GM12865 (cell line): ENCODE measurements around the gene KRT36.

ENCODE experiments used
- DNase-seq: peaks from one replicate; pipeline ENCODE4 v3.0.0; 2010; ENCODE audit warnings: low read depth
- H3K4me3 ChIP-seq: 2 replicates; pipeline ENCODE4 v1.5.1; 2011; ENCODE audit warnings: mild to moderate bottlenecking, low read depth, low read length, control low read depth
- CTCF ChIP-seq: IDR thresholded peaks from 2 replicates; pipeline ENCODE4 v1.5.1; 2011; ENCODE audit warnings: low read length, control low read depth, low read depth, inconsistent platforms; ENCODE audit not compliant: insufficient read depth; ENCODE audit errors: missing control alignments

KRT36 gene

GRCh38 chr17:41529491-41529915, 39.8 kb upstream of the KRT36 start:
- TF ChIP-seq CTCF: no peak
- H3K4me3 ChIP-seq: no peak overlapping the region

GRCh38 chr17:41528959-41529353, 39.2 kb upstream of the KRT36 start:
- no peak for TF ChIP-seq CTCF
- no peak overlapping the region for H3K4me3 ChIP-seq
- DNase-seq: no peak

More at GRCh38 chr17:41529491-41529915, 39.8 kb upstream of the KRT36 start:
- DNase-seq: no peak

DNA sequence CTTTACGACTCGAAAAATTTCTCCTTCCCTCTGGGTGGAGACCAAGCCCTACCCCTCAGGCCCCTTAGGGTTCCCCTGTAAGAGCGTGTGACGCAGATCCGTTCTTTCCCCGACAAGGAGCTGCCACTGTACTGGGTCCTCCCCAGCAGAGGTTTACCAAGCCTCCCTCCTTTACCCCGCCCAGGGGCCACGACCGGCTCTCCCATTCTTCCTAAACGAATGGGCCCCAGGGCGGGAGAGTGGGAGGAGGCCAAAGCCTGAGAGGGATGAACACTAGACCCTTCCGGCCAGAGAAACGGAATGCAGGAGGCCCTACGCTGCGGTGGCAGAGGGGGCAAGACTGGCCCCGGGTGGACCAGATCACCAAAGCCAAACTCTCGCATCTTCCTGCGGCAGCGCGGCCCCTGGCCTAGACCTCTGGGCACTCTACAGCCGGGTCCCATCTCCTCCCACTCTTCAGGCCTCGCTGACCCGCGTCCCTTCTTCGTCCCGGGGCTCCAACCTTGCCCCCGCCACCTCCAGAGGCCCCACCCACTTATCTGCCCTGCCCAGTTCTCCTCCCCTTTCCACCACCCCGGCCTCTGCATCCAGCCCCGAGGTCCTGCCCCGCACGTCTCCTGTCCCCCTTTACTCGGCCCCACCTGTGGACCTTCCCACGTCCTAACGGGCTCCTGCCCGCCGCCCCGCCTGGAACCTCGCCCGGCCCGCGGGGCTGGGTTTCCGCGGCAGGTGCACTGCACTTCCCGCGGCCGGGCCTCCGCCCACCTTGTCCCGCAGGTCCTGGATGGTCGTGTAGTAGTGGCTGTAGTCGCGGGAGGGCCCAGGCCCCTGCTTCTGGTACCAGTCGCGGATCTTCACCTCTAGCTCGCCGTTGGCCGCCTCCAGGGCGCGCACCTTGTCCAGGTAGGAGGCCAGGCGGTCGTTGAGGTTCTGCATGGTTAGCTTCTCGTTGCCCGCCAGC, 37.6 kb upstream of the KRT36 start:
- no peak overlapping the region for H3K4me3 ChIP-seq
- no peak for DNase-seq
- TF ChIP-seq CTCF: no peak

- no peak overlapping the region for H3K4me3 ChIP-seq
- TF ChIP-seq CTCF: no peak
- no peak for DNase-seq
These were observed 34.6 kb upstream of the KRT36 start for GRCh38 chr17:41524261-41524660.

DNA sequence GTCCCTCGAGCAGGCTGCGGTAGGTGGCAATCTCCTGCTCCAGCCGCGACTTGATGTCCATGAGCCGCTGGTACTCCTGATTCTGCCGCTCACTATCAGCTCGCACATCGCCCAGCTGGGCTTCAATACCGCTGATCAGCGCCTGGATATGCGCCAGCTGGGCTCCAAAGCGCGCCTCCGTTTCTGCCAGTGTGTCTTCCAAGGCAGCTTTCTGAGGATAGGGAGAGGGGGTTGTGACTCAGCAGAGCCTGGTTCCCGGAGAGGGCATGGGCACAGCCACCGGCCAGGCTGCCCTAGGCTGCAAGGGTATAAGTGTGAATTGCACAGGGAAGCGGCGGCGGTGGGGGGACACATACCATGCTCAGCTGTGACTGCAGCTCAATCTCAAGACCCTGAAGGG, 34.1 kb upstream of the KRT36 start:
- DNase-seq: no peak
- no peak for TF ChIP-seq CTCF
- no peak overlapping the region for H3K4me3 ChIP-seq

DNA sequence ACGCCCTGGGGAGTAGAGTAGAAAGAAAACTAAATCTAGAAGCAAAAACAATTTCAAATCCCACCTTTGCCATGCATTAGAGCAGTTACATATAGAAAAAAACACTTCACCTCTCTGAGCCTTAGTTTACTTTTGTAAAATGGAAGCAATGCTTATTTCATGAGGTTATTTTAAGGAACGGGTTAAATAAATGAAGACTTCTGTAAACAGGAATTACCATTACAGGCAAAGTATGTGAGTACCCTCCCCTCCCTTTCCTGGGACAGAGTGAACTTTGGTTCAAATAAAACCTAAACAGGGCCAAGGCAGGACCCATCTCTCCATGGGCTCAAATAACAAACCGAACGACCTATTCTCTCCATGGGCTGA, 33.5 kb upstream of the KRT36 start:
- no peak overlapping the region for H3K4me3 ChIP-seq
- DNase-seq: no peak
- TF ChIP-seq CTCF: no peak
